K562 (cell line): Measurements from ENCODE around the gene RTP3.

ENCODE experiments used
- CBFB ChIP-seq: sonication (generic); formaldehyde crosslinking; IDR thresholded peaks from 2 replicates; pipeline ENCODE4 v1.4.0; 2020; ENCODE audit warnings: mild to moderate bottlenecking, missing genetic modification reagents
- FOXA1 ChIP-seq: fragments of 450-650 bp; IDR thresholded peaks from 2 replicates; pipeline ENCODE4 v1.6.1; 2016; ENCODE audit warnings: mild to moderate bottlenecking, borderline replicate concordance
- PRDM10 ChIP-seq: fragments of 450-650 bp; IDR thresholded peaks from 2 replicates; pipeline ENCODE4 v1.6.1; 2018; ENCODE audit not compliant: partially characterized antibody

GRCh38 chr3:46540550-46540949, 42.8 kb downstream of the RTP3 start:
- no peak for TF ChIP-seq FOXA1
- no peak for TF ChIP-seq CBFB (CRISPR knock-in tag)
- TF ChIP-seq PRDM10: no peak
